ENCODE results near the gene XAF1. TPM values are rescaled to one million over a fixed set of nuclear protein-coding genes. Genes with fewer than 3 reads are reported as not detected.

Gene XAF1
- total and polyA plus RNA-seq, 12 donors, result 12.4 to 94.8 (median 28.1) TPM

GRCh38 chr17:6779411-6779810 is 23.6 kb downstream of the XAF1 start:
- peaks cover 0 to 69% (median 10%) of the 10 kb centered on the region in 11 donors for H3K9me3 ChIP-seq
- H3K27me3 ChIP-seq, result peaks cover 0 to 65% (median 15%) of the 10 kb centered on the region in 7 donors
- intact Hi-C loops (cut with DNase I), result no loop called here

GRCh38 chr17:6780001-6780400 is 24.2 kb downstream of the XAF1 start:
- Histone ChIP-seq H3K9me3 (peaks cover 0 to 69% (median 8%) of the 10 kb centered on the region in 11 donors), H3K27ac (no peak overlapping the region), H3K27me3 (peaks cover 0 to 61% (median 15%) of the 10 kb centered on the region in 7 donors), H3K36me3 (no peaks in the 10 kb centered on the region), H3K4me1 (peaks cover 0 to 7% (median 0%) of the 10 kb centered on the region in 9 donors), H3K4me3 (no peak overlapping the region)
- DNase-seq, result no peak
- intact Hi-C loops (cut with DNase I), result no loop called here
- no peak for ATAC-seq
- TF ChIP-seq, protein P1, sequence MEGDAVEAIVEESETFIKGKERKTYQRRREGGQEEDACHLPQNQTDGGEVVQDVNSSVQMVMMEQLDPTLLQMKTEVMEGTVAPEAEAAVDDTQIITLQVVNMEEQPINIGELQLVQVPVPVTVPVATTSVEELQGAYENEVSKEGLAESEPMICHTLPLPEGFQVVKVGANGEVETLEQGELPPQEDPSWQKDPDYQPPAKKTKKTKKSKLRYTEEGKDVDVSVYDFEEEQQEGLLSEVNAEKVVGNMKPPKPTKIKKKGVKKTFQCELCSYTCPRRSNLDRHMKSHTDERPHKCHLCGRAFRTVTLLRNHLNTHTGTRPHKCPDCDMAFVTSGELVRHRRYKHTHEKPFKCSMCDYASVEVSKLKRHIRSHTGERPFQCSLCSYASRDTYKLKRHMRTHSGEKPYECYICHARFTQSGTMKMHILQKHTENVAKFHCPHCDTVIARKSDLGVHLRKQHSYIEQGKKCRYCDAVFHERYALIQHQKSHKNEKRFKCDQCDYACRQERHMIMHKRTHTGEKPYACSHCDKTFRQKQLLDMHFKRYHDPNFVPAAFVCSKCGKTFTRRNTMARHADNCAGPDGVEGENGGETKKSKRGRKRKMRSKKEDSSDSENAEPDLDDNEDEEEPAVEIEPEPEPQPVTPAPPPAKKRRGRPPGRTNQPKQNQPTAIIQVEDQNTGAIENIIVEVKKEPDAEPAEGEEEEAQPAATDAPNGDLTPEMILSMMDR (IDR thresholded peaks at IDR 0.05), result no peak
- WGBS, 2 donors, result 76 to 77% methylated on average over 8 of the region's 8 CpGs

More at GRCh38 chr17:6779411-6779810, 23.6 kb downstream of the XAF1 start:
- TF ChIP-seq, protein P1 (IDR thresholded peaks at IDR 0.05), result no peak
- DNase-seq (no peak), ATAC-seq (no peak)
- H3K4me3 ChIP-seq, result no peak overlapping the region
- WGBS, 2 donors, result 56 to 73% methylated on average over 2 of the region's 2 CpGs
- H3K4me1 ChIP-seq, result peaks cover 0 to 7% (median 0%) of the 10 kb centered on the region in 9 donors
- H3K36me3 ChIP-seq, result peaks cover 0 to 2% (median 0%) of the 10 kb centered on the region in 9 donors
- no peak overlapping the region for H3K27ac ChIP-seq

GRCh38 chr17:6780886-6781285 is 25.0 kb downstream of the XAF1 start:
- H3K36me3 ChIP-seq, result no peaks in the 10 kb centered on the region
- intact Hi-C loops (cut with DNase I), result no loop called here
- 62 to 68% methylated on average over 3 of the region's 3 CpGs for WGBS, 2 donors
- DNase-seq, result no peak
- H3K27me3 ChIP-seq, result peaks cover 0 to 56% (median 15%) of the 10 kb centered on the region in 7 donors
- H3K4me3 ChIP-seq, result no peak overlapping the region
- peaks cover 0 to 4% (median 0%) of the 10 kb centered on the region in 9 donors for H3K4me1 ChIP-seq
- TF ChIP-seq, protein P1 (IDR thresholded peaks at IDR 0.05), result no peak
- ATAC-seq, result no peak
- H3K9me3 ChIP-seq, result peaks cover 0 to 69% (median 11%) of the 10 kb centered on the region in 11 donors
- H3K27ac ChIP-seq, result no peak overlapping the region

DNA sequence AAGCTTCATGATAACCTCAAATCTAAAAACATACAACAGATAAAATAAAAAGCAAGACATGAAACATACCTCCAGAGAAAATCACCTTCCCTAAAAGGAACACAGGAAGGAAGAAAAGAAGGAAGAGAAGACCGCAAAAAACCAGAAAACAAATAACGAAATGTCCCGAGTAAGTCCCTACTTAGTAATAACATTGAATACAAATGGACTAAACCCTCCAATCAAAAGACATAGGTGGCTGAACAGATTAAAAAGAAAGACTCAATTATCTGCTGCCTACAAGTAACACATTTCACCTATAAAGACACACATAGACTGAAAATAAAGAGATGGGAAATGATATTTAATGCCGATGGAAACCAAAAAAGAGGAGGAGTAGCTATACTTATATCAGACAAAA is 26.4 kb downstream of the XAF1 start:
- intact Hi-C loops (cut with DNase I), result no loop called here
- Histone ChIP-seq H3K27ac (no peak overlapping the region), H3K4me1 (no peaks in the 10 kb centered on the region), H3K9me3 (peaks cover 0 to 69% (median 12%) of the 10 kb centered on the region in 11 donors), H3K27me3 (peaks cover 0 to 50% (median 7%) of the 10 kb centered on the region in 7 donors), H3K36me3 (no peaks in the 10 kb centered on the region), H3K4me3 (no peak overlapping the region)
- TF ChIP-seq, protein P1 (IDR thresholded peaks at IDR 0.05), result no peak
- ATAC-seq, result no peak
- no peak for DNase-seq
- WGBS, 2 donors, result 93 to 96% methylated on average over 4 of the region's 4 CpGs
